GM13976 (cell line): ENCODE measurements around the gene MYO9B.

Source experiments
- DNase-seq: peaks from one replicate; pipeline ENCODE4 v3.0.0; 2012; ENCODE audit warnings: low spot score
- in situ Hi-C: fragments of 300-500 bp; cut with MboI; formaldehyde crosslinking; loops from one replicate; pipeline ENCODE4 v1.12.0; 2022; ENCODE audit warnings: low sequenced_read_pairs, mixed read lengths, inconsistent platforms; ENCODE audit not compliant: unreplicated experiment
- TF ChIP-seq, protein P1 (sequence below): IDR thresholded peaks from 2 replicates; pipeline ENCODE4 v1.5.1; 2012; ENCODE audit warnings: borderline replicate concordance, mild to moderate bottlenecking; ENCODE audit not compliant: insufficient read depth; ENCODE audit errors: extremely low read depth, missing control alignments, control extremely low read depth

Gene MYO9B, protein sequence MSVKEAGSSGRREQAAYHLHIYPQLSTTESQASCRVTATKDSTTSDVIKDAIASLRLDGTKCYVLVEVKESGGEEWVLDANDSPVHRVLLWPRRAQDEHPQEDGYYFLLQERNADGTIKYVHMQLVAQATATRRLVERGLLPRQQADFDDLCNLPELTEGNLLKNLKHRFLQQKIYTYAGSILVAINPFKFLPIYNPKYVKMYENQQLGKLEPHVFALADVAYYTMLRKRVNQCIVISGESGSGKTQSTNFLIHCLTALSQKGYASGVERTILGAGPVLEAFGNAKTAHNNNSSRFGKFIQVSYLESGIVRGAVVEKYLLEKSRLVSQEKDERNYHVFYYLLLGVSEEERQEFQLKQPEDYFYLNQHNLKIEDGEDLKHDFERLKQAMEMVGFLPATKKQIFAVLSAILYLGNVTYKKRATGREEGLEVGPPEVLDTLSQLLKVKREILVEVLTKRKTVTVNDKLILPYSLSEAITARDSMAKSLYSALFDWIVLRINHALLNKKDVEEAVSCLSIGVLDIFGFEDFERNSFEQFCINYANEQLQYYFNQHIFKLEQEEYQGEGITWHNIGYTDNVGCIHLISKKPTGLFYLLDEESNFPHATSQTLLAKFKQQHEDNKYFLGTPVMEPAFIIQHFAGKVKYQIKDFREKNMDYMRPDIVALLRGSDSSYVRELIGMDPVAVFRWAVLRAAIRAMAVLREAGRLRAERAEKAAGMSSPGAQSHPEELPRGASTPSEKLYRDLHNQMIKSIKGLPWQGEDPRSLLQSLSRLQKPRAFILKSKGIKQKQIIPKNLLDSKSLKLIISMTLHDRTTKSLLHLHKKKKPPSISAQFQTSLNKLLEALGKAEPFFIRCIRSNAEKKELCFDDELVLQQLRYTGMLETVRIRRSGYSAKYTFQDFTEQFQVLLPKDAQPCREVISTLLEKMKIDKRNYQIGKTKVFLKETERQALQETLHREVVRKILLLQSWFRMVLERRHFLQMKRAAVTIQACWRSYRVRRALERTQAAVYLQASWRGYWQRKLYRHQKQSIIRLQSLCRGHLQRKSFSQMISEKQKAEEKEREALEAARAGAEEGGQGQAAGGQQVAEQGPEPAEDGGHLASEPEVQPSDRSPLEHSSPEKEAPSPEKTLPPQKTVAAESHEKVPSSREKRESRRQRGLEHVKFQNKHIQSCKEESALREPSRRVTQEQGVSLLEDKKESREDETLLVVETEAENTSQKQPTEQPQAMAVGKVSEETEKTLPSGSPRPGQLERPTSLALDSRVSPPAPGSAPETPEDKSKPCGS (N-terminal part only)

DNA sequence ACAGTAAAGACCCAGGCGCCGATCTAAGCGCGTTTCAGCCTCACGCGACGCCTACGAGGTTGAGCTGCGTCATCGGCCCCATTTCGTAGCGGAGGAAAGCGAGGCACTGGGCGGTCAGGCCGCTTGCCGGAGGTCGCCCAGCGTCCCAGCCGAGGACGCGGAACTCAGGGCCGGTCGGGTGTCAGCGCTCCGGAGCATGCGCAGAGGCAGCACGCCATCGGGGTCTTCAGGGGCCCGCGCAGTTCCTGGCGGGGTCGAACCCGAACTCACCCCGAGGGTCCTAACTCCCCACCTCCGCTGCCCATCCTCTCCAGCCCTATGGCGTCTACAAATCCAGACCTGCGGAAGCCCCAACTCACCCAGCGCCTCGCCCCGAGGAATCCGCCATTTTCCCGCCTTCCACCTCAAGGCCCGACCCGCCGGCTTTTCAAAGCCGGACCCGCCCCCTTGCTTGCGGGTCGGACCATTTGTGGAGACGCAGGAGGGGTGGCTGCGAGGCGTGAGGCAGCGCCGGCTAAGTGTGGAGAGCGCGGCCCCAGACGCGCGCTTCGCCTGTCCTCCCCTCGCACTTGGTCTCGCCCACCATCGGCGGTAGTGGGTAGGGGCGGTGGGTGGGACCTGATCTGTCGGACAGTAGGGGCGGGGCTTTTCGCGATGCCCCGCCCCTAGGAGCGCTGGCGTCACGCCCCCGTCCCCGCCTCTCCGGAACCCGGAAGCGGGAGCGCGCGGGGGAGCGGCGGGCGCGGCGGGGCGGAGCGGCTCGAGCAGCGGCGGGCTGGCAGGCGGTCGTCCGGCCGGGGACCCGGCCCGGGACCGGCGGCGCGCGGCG lies at the start of gene MYO9B, which contains the start of gene HAUS8:
Gene MYO9B (plus strand): TSS at position 743 of the 829 bp plus-strand sequence. CDS start 25,941 bp downstream, outside the sequence.
Gene HAUS8 (minus strand): TSS at position 418 of the 829 bp plus-strand sequence. CDS start 30 bp downstream, at position 388.
- in situ Hi-C loops: no loop called here
- DNase-seq: peak; percentile 99
- TF ChIP-seq, protein P1, sequence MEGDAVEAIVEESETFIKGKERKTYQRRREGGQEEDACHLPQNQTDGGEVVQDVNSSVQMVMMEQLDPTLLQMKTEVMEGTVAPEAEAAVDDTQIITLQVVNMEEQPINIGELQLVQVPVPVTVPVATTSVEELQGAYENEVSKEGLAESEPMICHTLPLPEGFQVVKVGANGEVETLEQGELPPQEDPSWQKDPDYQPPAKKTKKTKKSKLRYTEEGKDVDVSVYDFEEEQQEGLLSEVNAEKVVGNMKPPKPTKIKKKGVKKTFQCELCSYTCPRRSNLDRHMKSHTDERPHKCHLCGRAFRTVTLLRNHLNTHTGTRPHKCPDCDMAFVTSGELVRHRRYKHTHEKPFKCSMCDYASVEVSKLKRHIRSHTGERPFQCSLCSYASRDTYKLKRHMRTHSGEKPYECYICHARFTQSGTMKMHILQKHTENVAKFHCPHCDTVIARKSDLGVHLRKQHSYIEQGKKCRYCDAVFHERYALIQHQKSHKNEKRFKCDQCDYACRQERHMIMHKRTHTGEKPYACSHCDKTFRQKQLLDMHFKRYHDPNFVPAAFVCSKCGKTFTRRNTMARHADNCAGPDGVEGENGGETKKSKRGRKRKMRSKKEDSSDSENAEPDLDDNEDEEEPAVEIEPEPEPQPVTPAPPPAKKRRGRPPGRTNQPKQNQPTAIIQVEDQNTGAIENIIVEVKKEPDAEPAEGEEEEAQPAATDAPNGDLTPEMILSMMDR: no peak

DNA sequence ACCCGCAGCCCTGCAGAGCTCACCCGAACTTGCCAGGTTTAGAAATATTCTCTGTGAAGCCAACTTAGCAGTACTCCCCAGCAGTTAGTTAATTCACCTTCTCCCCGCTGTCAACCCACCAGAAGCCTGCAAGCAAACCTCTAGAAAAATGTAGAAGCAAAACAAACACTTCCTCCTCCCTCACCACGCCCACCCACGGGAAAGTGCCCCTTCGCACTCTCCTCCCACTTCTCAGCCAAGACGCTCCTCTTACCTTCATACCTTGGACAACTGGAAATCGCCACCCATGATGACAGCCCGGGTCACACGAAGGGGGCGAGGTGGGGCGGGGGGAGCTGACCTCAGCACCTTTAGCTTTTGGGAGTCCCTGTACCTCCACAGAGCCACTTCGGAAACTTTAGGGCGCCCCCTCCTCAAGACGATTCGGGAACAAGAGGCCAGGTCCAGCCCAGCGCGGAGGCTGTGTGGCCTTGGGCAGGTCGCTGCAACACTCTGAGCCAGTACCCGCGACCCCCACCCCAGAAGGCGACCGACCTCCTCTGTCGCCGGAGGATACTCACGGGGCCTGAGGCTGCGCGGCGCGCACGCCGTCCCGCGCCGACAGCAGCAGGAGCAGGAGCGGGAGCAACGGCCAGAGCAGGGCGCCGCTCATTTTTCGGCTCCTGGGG lies 49.5 kb upstream of the MYO9B start:
- DNase-seq: no peak
- TF ChIP-seq, protein P1: no peak
- in situ Hi-C loops: no loop called here

DNA sequence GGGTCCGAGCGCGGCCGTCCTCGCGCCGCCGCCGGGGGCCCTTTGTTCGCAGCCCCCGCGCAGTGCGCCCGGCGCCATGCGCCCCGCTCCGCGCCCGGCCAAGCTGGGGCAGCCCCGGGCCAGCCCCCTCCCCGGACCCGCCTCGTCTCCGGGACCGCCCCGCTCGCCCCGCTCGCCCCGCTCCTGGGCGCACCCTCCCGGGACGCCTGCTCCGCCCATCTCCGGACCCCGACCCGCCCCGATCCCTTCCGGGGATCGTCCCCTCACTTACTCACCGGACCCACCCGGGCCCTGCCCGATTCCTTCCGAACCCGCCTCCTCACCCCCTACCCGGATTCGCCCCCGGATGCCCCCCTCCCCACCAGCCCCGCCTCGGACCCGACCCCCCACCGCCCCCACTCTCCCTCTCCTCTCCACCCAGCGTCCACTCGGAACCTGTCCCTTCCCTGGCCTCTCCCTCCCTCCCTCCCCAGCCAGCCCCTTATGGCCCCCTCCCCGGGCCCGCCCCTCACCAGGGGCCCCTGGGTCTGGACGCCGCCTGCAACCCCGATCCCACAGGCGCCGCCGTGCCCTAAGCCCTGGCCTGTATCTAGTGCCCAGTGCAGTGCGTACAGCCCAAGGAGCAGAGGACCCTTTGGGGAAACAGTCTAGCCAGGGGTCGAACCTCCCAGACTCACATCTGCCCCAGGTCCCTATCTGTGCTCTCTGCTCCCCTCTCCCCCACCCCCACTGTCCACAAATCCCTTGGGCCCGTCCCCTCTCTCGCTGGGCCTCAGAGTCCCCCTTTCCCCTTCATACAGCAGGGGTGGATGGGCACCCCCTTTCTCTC lies 48.7 kb upstream of the MYO9B start, which contains the start of gene CPAMD8:
Gene CPAMD8 (minus strand): TSS at position 105 of the 829 bp plus-strand sequence. CDS start 168 bp downstream, outside the sequence.
- DNase-seq: no peak
- TF ChIP-seq, protein P1: no peak
- in situ Hi-C loops: no loop called here

DNA sequence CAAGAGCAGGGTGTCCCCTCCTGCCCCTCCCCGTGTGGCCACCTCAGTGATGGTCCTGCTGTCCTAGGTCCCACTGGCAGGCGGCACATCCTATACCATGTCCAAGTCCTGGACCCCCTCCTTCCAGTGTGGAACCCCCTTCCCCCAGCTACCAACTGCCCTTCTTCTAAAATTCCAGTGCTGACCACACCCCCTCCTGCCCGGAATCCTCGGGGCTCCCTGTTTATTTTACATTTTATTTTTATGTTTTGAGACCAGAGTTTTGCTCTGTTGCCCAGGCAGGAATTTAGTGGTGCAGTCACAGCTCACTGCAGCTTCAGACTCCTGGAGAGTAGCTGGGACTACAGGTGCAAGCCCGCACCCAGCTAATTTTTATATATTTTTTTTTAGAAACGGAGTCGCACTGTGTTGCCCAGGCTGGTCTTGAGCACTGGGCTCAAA lies 48.0 kb upstream of the MYO9B start:
- in situ Hi-C loops: no loop called here
- no peak for DNase-seq
- TF ChIP-seq, protein P1: no peak

DNA sequence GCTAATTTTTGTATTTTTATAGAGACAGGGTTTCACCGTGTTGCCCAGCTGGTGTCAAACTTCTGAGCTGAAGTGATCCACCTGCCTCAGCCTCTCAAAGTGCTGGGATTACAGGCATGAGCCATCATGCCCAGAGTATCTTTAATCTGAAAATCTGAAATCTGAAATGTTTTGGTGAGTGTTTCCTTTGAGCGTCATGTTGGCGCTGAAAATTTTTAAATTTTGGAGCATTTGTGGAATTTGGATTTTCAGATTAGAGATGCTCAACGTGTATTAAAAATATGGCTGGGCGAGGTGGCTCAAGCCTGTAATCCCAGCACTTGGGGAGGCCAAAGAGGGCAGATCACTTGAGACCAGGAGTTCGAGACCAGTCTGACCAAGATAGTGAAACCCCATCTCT lies 43.8 kb upstream of the MYO9B start:
- TF ChIP-seq, protein P1: no peak
- in situ Hi-C loops: no loop called here
- DNase-seq: no peak
